GM21423 (cell line): ENCODE measurements around the gene PALS2.

ENCODE experiments used
- ATAC-seq: cut with Tn5 transposase; IDR thresholded peaks from one replicate; pipeline ENCODE4 v1.9.1; 2021; ENCODE audit warnings: mild to moderate bottlenecking, moderate library complexity; ENCODE audit not compliant: unreplicated experiment

Gene PALS2, protein sequence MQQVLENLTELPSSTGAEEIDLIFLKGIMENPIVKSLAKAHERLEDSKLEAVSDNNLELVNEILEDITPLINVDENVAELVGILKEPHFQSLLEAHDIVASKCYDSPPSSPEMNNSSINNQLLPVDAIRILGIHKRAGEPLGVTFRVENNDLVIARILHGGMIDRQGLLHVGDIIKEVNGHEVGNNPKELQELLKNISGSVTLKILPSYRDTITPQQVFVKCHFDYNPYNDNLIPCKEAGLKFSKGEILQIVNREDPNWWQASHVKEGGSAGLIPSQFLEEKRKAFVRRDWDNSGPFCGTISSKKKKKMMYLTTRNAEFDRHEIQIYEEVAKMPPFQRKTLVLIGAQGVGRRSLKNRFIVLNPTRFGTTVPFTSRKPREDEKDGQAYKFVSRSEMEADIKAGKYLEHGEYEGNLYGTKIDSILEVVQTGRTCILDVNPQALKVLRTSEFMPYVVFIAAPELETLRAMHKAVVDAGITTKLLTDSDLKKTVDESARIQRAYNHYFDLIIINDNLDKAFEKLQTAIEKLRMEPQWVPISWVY

DNA sequence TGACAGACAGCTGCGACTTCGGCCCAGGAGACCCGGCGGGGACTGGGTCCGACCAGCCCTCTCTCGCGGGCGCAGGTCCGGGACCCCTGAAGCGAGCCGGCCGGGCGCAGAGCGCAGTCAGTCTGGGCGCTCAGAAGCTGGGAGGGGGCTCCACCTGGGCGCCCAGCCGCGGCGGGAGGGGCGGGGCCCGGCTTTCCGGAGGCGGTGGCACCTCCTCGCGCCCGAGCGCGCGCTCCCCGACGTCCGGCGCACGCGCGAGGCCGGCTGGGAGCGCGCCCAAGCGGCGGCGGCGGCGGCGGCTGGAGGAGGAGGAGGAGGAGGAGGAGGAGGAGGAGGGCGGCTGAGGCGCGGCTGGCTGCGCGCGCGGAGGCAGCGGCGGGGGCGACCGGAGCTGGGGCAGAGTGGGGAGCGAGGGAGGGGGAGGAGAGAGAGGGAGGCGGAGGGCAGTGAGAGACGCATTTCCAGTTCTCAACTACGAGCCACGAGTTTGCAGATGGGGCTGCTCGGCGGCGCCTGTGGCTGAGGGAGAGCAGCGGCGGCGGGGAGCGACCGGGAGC, at the start of gene PALS2:
TSS of gene PALS2 (plus strand) at position 456 of the 557 bp plus-strand sequence. CDS start 50,216 bp downstream, outside the sequence.
- ATAC-seq, result peak; percentile 41

DNA sequence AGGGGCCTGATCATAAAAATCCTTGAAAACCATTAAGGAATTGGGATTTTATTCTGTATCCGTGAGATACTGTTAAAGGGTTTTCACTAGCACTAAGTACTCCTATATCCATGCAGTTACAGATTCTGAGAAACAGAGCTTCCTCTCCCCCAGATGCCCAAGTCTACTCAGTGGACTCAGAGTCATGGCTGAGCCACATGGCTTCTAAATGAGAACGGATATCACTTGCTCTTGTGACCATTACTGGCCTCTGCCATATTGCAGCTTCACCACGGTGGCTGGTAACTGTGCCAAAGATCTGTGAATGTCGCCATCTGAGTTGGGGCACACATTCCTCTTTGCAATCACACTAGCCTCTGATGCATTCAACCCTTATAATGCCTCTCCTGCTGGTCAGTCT, 42.0 kb upstream of the PALS2 start:
- no peak for ATAC-seq

DNA sequence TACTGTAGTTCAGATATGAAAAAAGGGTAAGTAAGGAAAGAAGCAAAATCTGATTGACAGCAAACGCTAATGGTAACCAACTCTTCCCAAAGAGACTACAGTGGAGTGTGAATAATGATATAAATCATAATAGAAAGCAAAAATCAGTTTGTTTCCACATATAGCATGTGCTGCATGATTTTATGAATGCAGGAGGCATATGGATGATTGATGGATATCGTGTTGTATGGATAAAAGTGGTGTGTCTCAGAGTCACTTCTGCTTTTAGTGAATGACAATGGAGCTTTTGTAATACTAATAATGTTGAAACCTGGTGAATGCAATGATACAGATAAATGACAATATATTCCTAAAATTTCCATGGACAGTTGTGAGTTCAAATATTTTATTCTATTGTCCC, 36.6 kb upstream of the PALS2 start:
- no peak for ATAC-seq

DNA sequence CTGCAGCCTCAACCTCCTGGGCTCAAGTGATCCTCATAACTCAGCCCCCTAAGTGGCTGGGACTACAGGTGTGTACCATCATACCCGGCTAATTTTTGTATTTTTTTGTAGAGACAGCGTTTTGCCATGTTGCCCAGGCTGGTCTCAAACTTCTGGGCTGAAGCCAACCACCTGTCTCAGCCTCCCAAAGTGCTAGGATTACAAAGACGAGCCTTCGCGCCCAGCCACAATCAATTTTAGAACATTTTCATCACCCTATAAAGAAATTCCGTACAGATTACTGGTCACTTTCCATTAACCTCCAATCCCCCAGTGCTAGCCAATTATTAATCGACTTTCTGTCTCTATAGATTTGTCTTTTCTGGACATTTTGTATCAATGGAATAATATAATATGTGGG, 32.3 kb upstream of the PALS2 start:
- ATAC-seq, result no peak

DNA sequence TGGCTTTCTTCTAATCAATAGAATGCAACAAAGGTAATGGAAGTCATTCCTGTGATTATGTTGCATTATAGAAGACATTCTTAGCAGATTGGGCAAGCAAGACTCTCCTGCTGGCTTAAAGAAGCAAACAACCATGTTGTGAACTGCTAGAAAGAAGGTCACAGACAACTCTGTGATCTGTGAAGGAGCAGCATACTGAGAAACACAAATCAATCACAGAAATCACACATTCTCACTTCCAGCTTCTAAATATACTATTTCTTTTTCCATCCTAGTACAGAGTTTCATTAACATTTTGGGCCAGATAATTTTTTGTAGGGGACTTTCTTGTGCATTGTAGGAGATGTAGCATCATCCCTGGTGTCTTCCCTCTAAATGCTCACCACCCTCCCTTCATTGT, 28.0 kb upstream of the PALS2 start:
- no peak for ATAC-seq

DNA sequence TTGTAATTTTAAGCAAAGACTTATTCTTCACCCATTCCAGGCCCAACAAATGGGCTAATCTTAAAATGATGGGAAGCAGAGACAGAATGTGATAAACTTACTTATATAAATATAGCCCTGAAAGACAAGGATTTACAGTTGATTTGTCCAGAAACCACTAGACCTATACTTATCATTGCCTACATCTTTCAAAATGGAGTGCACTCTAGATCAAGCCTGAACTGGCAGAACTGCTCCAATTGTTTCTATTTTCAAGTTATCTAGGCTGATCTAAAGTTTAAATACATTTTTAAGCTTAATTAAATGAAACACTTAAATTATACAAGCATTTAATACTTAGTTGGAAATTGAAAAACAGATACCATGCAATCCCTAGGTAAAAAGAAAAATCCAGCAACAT, 24.9 kb upstream of the PALS2 start:
- no peak for ATAC-seq

DNA sequence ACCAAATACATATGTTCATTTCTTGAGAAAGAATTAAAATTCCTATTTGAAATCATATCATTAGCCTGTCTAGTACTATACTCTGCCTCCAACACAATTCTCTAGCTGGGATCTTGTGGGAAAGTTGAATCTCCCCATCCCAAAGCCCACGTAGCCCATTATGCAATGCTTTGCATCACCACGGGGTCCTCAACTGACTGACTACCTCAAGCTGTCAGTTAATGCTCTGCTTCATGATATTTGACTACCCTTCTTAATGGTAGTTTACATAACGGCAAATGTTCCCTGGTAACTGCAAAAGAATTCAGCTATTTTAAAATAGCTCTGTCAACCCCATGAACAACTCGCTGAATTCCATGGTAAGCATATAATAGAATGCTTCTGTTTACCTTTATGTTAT, 23.3 kb upstream of the PALS2 start:
- no peak for ATAC-seq

DNA sequence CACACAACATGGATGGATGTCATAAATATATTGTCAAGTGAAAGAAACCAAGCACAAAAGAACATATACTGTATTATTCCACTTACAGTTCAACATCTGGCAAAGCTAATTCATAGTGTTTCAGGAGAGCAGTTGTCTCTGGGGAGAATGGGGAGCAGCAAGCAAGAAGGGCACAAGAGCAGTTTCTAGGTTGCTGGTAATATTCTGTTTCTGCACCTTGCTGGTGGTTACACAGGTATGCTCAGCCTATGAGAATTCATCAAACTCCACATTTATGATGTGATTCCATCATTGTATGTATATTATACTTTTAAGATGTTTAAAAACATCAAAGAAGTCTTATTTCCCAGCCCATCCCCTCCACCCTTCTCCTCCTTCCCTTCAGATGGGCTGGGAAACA, 18.1 kb upstream of the PALS2 start:
- no peak for ATAC-seq

DNA sequence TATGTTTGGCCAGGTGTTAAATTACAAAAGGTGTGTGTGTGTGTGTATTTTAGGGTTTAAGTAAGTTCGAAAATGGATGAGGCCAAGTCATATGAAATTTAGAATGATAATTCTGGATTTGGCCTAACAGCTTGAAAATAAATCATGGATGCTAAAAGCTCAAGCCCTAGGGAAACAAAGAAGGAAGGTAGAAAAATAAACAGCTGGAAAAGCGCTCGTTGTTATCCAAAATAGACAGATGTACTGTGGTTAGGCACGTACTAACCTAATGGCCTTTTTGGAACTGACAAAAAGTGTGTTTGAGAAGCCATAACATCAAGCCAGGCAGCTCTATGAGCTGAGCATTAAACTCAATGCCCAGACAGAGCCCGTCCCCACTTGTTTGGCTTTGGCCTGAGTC, 17.5 kb upstream of the PALS2 start:
- no peak for ATAC-seq

DNA sequence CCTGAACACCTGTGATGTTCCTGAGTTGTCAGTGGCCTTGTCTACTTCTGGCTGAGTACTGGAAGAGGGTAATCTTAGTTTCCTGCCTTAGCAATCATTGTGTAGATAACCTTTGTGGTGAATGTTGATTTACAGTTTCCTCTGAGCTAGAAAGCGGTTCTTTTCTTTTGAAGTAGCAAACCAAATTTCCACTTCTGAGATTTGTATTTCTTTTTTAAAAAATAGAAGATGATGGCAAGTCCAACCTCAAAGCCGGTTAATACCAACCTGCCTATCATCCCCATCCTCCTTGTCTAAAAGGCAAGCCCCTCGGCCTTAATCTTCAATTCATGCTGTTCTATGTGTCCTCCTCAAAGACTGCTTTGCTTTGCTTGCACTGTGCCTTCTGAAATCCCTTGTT, 12.5 kb upstream of the PALS2 start:
- ATAC-seq, result no peak

DNA sequence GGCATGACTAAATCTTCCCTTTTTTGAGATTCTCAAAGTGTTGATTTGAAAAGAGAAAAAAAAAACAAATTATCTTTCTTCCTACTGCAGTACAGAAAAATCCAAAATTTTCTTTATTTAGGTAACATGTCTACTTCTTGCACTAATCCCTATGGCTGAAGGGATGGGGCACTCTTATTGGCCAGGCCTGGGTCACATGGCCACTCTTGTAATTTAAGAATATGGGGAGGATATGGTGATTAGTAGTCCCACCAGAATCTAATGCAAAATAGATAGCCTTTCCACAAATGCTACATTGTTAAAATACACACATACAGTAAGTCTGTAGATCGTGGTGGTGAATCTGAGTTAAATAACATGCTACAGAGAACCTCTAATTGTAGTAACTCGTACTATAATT, 7.0 kb upstream of the PALS2 start:
- ATAC-seq, result no peak

DNA sequence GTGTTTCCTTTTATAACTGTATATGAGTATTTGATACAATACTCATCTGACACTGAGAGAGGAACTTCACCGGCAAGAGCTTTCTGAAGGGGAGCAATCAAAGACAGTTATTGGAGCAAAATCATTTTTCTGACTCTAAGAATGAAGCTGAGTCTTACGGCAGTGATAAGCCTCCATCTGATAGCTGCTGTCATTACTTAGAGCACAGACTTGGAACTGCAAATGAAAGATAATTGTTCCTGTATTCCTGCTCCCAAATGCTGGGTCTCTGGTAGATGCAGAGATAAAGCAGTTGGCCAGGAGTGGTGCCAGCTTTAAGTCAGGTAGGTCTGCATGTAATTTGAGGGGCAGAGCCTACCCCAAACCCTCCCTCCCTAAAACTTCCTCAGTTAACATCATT, 2.3 kb upstream of the PALS2 start:
- no peak for ATAC-seq

DNA sequence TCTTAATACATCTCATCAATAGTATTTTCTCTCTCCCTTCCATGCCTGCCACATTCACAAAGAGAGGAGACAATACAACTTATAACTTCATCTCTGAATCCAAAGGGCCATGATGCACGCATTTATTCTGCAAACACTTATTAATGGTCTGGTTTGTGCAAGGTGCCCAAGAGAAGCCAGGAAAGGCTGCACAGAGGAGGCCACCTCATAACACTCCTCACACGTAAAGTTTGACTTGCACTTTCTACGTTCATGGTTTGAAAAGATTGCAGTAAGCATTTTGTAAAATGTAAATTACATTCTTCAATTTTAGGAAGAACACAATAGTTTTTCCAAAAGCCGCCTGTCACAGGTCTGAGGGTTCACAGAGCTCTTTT, 1.2 kb upstream of the PALS2 start:
- no peak for ATAC-seq

DNA sequence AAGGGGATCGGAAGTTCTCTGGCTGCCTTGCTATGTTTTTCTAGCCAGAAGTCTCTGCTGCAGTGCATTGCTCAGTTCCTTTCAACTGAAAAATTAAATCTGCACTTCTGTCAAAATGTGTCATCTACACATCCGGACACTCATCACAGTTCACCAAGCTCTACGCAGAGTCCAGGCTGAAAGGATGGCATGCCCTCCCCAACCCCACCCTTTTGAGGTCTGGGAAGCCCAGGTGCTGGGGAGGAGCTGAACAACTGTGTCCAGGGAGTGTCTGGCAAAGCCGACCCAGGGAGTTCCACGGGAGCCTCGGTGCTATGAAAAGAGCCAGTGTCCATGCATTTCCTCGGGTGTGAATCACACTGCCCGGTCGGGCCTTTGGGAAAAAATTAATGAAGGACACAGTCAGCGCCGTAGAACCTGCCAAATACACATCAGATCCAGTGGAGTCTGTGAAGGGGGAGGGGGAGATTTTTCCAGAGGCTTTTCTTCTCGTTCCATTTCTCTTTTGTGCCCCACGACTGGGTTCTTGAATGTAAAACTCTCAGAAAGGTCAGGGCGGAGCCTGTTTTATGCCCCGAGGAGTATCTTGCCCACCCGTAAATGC, 757 bp upstream of the PALS2 start:
- ATAC-seq, result no peak

DNA sequence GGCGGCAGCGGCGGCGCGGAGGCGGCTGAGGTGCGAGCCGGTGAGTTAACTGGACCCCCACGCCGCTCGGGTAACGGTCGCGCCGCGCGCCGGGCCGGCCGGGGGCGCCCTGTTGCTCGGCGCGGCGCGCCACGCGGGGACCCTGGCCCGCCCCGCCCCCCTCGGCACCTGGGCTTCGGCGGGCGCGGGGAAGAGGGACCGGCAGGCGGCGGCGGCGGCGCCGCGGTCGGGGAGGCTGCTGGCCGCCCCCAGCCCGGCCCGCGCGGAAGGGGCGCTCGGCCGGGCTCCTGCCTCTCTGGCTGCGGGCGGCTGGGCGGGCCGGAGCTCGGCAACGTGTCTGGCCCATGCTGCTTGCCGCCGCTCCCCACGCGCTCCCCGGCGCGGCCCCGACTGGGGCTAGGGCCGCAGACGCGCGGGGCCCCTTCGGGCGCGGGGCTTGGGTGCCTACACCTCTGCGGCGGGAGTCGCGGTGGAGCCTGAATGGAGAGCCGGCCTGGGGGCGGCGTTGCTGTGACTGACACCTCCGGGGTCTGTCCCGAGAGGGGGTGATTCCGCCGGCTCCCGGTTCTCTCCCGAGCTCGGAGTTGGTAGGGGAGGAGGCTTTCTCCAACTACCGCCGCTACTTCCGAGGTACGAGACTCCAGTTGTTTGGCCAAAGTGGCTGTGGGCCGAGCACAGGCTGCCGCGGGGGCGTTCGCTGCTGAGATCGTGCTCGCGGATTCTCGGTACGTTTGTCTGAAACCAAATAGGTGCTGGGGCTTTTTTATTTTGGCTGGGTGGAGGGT, 494 bp downstream of the PALS2 start:
- ATAC-seq, result peak; percentile 28

DNA sequence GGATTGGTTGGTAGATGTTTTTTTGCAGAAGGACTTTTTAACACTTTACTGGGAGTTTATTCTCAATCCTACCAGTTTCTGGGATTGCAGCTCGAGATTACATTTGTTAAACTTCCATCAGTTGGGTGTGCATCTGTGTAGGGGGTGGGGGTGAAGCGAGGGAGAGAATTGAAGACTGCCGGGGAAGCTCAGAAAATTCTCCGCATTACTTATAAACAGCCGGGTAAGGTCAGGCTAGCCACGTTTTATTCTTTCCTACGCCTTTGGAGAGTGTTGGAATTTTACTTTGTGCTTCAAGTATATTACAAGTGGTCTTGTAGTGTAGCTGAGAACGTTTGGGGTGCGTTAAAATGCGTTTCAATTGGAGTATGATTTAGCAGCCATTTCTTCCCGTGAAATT, 1.1 kb downstream of the PALS2 start:
- no peak for ATAC-seq

DNA sequence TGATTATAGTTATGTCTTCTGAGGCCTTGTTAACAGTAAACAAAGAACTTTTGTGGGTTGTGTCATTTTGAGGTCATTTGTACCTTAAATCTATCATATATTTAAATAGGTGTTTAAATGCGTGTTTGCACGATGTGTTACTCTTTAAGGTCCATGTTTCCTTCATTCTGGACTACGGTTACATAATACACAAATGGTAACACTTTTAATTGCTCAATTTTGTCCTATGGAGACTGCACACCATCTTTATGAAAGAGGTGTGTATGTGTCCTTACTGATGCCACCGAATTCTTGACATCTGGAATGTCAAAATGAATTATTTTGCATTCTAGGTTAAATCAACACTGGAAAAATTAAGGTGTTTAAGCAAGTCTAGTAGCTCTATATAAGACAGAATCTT, 1.7 kb downstream of the PALS2 start:
- no peak for ATAC-seq

DNA sequence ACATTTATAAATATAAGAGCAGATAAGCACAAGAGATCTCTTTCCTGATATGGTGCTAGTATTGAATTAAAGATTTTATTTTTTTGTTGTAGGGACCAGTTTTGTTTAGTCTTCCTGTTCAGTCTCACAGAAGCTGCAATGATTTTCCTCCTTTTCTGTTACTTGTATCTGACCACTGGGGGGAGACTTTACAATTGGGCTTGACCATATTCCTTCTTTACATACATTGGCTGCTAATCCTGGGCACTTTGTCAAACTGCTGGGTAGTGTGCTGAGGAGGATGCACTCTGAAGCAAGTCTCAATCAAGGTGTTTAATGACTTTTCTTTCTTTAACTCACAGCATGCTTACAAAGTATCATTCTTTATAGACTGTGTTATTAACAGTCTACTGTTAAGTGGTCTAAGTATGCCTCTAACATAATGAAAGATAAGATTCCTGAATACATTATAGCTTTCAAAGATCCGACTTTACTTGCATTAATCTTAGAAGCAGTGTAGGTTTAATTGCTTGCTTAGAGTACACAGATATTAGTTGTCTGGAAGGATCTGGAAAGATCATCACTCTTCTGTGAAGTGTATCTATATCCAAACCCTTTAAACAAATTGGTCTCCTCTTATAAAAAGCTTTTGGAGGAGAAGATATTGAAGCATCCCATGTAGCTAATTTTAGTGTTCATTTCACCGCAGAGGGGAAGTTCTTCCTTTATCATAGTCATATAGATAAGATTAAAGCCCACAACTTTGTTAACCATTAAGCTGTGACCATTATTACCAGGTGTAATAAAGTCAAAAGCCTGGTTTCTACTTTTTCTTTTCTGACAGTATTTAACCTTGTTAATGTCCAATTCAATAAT, 3.1 kb downstream of the PALS2 start:
- ATAC-seq, result peak; percentile 33

DNA sequence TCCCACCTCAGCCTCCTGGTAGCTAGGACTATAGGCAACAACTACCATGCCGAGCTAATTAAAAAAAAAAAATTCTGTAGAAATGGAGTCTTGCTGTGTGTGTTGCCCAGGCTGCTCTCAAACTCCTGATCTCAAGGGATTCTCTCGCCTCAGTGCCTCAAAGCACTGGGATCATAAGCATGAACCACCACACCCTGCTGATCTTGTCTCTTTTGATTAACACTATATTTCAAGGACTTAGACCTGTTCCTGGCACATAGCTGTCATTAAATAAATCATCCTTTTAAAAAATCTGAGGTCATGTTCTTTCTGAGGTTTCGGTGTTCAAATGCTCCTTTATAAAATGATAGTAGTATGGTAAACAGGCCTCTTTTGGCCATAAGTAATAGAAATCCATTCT, 4.8 kb downstream of the PALS2 start:
- no peak for ATAC-seq

DNA sequence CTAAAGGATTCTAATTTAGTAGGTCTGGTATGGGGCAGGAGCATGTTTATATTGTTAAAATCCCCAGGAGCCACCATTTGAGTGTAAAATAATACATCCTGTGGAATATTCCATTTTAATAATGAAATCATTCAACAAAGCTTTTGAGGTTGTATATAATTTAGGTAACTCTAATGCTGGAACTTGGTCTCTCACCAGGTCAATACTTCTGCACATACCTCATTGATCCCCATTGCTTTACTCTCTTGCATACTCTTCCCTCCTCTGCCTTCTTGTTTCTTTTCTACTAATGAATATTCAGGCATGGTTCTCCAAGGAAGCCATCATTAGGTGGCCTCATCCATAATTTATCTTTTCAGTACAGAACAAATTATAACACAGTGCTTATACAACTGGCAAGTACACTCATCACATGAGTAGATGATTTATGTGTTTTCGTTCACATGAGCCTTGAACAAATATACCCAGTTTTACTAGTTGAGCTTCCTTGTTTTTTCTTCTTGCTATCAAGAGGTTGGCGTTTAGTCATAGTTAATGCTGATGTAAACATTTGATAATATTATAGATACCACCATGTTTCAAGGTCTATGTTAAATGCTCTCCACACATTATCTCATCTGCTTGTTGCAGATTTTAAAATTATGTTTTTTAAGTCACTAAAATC, 7.2 kb downstream of the PALS2 start:
- no peak for ATAC-seq
